Astrocyte (in vitro differentiated cells and primary cell): ENCODE measurements around the gene PLP2. TPM values are rescaled to one million over a fixed set of nuclear protein-coding genes. Genes with fewer than 3 reads are reported as not detected.

Experiments used
- DNase-seq: peaks from one replicate; pipeline ENCODE4 v3.0.0-alpha.2; 2010; ENCODE audit warnings: low read depth
- FAIRE-seq: peaks from 2 replicates; lab custom pipeline; 2011; peaks lifted over from hg19 to GRCh38; lab: Jason Lieb, UNC
- H2AFZ ChIP-seq: 2 replicates; pipeline ENCODE4 v1.6.0; 2012; ENCODE audit warnings: low read depth, low read length, inconsistent platforms
- H3K27ac ChIP-seq: 2 replicates; pipeline ENCODE4 v1.5.1; 2011; ENCODE audit warnings: low read depth, low read length, inconsistent platforms
- H3K27me3 ChIP-seq: 2 replicates; pipeline ENCODE4 v1.6.0; 2011; ENCODE audit warnings: low read length, inconsistent platforms; ENCODE audit not compliant: insufficient read depth
- H3K36me3 ChIP-seq: 2 replicates; pipeline ENCODE4 v1.5.1; 2011; ENCODE audit warnings: low read length, inconsistent platforms; ENCODE audit not compliant: insufficient read depth
- H3K4me1 ChIP-seq: 2 replicates; pipeline ENCODE4 v1.5.1; 2011; ENCODE audit warnings: low read length, inconsistent platforms; ENCODE audit not compliant: insufficient read depth
- H3K4me2 ChIP-seq: 2 replicates; pipeline ENCODE4 v1.6.0; 2012; ENCODE audit warnings: low read length, inconsistent platforms
- H3K4me3 ChIP-seq: 2 replicates; pipeline ENCODE4 v1.5.1; 2011; ENCODE audit warnings: low read depth, mild to moderate bottlenecking, low read length, inconsistent platforms; ENCODE audit not compliant: insufficient read depth
- H3K79me2 ChIP-seq: 2 replicates; pipeline ENCODE4 v1.6.0; 2012; ENCODE audit warnings: mild to moderate bottlenecking, low read length, inconsistent platforms; ENCODE audit not compliant: insufficient read depth
- H3K9ac ChIP-seq: 2 replicates; pipeline ENCODE4 v1.6.0; 2012; ENCODE audit warnings: mild to moderate bottlenecking, low read length, inconsistent platforms
- H3K9me3 ChIP-seq: 2 replicates; pipeline ENCODE4 v1.5.1; 2012; ENCODE audit warnings: low read depth, mild to moderate bottlenecking, low read length, inconsistent platforms; ENCODE audit not compliant: insufficient read depth
- H4K20me1 ChIP-seq: 2 replicates; pipeline ENCODE4 v1.6.0; 2012; ENCODE audit warnings: low read length, inconsistent platforms; ENCODE audit not compliant: insufficient read depth
- H3K27ac Mint-ChIP-seq: one replicate; pipeline ENCODE4 v1.8.0; 2021; ENCODE audit warnings: mild to moderate bottlenecking, mixed read lengths; ENCODE audit not compliant: unreplicated experiment
- H3K27me3 Mint-ChIP-seq: one replicate; pipeline ENCODE4 v1.8.0; 2021; ENCODE audit warnings: low read depth, mixed read lengths; ENCODE audit not compliant: unreplicated experiment
- H3K36me3 Mint-ChIP-seq: one replicate; pipeline ENCODE4 v1.8.0; 2021; ENCODE audit warnings: low read depth, mixed read lengths; ENCODE audit not compliant: unreplicated experiment
- H3K4me1 Mint-ChIP-seq: one replicate; pipeline ENCODE4 v1.8.0; 2021; ENCODE audit warnings: low read depth, mixed read lengths; ENCODE audit not compliant: unreplicated experiment
- H3K4me3 Mint-ChIP-seq: one replicate; pipeline ENCODE4 v1.8.0; 2021; ENCODE audit warnings: mild to moderate bottlenecking, moderate library complexity, mixed read lengths; ENCODE audit not compliant: unreplicated experiment
- H3K9me3 Mint-ChIP-seq: one replicate; pipeline ENCODE4 v1.8.0; 2021; ENCODE audit warnings: mild to moderate bottlenecking, mixed read lengths; ENCODE audit not compliant: unreplicated experiment
- CTCF ChIP-seq: IDR thresholded peaks from 2 replicates; pipeline ENCODE4 v1.5.1; 2011; ENCODE audit warnings: low read depth, mild to moderate bottlenecking, inconsistent platforms, low read length, moderate library complexity; ENCODE audit not compliant: insufficient read depth
- EZH2 ChIP-seq: IDR thresholded peaks from 2 replicates; pipeline ENCODE4 v1.6.1; 2012; ENCODE audit warnings: mild to moderate bottlenecking, low read length, inconsistent platforms; ENCODE audit not compliant: insufficient read depth
- total RNA-seq: library from RNA; stranded (reverse); gene quantifications from 2 replicates; pipeline ENCODE4 v1.2.1, GENCODE V29; 2021

Gene PLP2
- total RNA-seq, 1 donor from 2014 or later = 109 TPM

GRCh38 chrX:49163555-49164419, 7.9 kb upstream of the PLP2 start:
- Histone ChIP-seq H3K9ac (peak overlapping the region; percentile 81), H3K4me1 (peaks cover 15% of the 10 kb centered on the region), H2AFZ (peak overlapping the region; percentile 85), H3K4me3 (peak overlapping the region; percentile 39), H3K9me3 (no peaks in the 10 kb centered on the region), H3K36me3 (no peaks in the 10 kb centered on the region), H3K27me3 (no peaks in the 10 kb centered on the region), H4K20me1 (no peaks in the 10 kb centered on the region), H3K4me2 (peak overlapping the region; percentile 83), H3K79me2 (no peaks in the 10 kb centered on the region), H3K27ac (peak overlapping the region; percentile 68)
- DNase-seq = peak; percentile 42
- FAIRE-seq = no peak
- Mint-ChIP-seq H3K27me3 (no peaks in the 10 kb centered on the region), H3K27ac (peak overlapping the region; percentile 89), H3K4me1 (peaks cover 4% of the 10 kb centered on the region), H3K9me3 (no peaks in the 10 kb centered on the region), H3K4me3 (peak overlapping the region; percentile 65), H3K36me3 (no peaks in the 10 kb centered on the region)
- TF ChIP-seq EZH2 (no peak), CTCF (peak; percentile 35)

GRCh38 chrX:49164589-49165360, 6.9 kb upstream of the PLP2 start:
- H3K9me3 ChIP-seq = no peaks in the 10 kb centered on the region
- H3K27ac ChIP-seq = no peak overlapping the region
- H2AFZ ChIP-seq = no peak overlapping the region
- Mint-ChIP-seq H3K27ac (no peak overlapping the region), H3K27me3 (no peaks in the 10 kb centered on the region), H3K9me3 (no peaks in the 10 kb centered on the region), H3K4me3 (no peak overlapping the region), H3K36me3 (no peaks in the 10 kb centered on the region), H3K4me1 (peaks cover 4% of the 10 kb centered on the region)
- H4K20me1 ChIP-seq = no peaks in the 10 kb centered on the region
- TF ChIP-seq EZH2 (no peak), CTCF (no peak)
- H3K36me3 ChIP-seq = no peaks in the 10 kb centered on the region
- H3K79me2 ChIP-seq = no peaks in the 10 kb centered on the region
- no peak for DNase-seq
- H3K27me3 ChIP-seq = no peaks in the 10 kb centered on the region
- peak overlapping the region; percentile 83 for H3K4me2 ChIP-seq
- H3K4me3 ChIP-seq = no peak overlapping the region
- H3K4me1 ChIP-seq = peaks cover 15% of the 10 kb centered on the region
- FAIRE-seq = no peak
- no peak overlapping the region for H3K9ac ChIP-seq
